HG02852 (cell line): ENCODE results near the gene CIAO1.
"Not testable (repeated sequence)": the region's sequence is repeated elsewhere in the genome, so short reads cannot be mapped to it uniquely, and the experiment has no call there.

Experiments used
- ATAC-seq: cut with Tn5 transposase; IDR thresholded peaks from one replicate; pipeline ENCODE4 v1.9.1; 2021; ENCODE audit warnings: mild to moderate bottlenecking, moderate library complexity; ENCODE audit not compliant: unreplicated experiment

The CIAO1 gene

DNA sequence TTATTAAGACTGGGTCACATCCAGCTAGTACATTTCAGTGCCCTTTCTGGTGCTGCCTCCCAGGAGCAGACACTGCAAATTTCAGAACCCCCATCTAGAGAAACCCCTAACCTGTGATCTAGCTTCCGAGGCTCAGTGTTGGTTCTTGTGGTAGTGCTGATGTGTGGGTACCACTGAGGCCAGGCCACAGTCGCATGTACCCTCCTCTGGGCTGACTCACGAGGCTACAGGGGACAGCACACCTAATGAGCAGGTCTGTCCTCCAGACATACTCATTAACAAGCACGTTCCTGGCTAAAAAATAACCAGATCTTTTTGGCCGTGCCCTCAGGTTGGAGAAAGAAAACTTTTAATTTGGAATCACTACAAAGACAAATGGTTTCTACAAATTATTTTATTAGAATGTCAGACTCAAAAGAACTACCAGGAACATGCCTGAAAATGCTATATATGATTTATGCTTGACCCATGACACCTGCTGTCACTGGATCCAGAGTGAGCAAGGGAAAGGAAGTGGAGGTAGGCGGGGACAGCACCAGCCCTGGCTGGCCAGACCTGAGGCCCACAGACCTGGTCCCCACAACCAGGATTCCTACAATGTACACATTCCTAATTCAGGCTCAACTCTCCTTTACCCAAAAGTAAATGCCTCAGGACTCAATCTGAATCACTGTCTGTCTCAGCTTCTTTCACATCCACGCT, 8.5 kb downstream of the CIAO1 start:
- ATAC-seq: no peak

DNA sequence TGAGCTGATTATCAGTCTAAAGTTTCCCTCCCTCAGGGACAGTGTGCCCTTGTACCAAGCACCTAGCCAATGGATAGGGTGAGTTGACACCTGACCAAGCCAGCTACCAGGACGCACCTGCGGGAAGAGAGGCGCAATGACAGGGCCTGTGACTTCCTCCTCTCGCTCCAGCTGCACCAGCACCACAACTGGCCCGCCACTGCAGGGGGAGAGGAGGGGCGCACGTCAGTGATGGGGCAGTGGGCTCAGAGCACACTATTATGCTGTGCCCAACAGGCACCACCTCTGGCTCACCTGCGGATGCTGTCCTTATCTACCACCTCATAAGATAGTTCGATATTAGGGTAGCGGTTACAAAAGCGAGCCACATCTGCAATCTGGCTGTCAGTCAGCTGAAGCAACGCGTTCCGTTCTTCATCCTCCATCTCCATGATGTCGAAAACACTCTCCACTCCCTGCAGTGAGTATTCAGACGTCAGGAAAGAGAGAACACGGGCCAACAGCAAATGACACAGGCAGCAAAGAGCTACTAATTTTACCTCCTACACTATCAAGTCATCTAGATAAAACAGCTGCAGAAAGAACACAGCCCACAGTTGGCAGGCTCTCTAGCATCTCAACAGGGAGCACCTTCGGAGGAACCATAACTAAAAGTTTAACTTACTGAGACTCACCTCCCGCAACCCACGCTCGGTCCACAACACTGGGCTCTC, 10.9 kb downstream of the CIAO1 start:
- ATAC-seq: no peak

DNA sequence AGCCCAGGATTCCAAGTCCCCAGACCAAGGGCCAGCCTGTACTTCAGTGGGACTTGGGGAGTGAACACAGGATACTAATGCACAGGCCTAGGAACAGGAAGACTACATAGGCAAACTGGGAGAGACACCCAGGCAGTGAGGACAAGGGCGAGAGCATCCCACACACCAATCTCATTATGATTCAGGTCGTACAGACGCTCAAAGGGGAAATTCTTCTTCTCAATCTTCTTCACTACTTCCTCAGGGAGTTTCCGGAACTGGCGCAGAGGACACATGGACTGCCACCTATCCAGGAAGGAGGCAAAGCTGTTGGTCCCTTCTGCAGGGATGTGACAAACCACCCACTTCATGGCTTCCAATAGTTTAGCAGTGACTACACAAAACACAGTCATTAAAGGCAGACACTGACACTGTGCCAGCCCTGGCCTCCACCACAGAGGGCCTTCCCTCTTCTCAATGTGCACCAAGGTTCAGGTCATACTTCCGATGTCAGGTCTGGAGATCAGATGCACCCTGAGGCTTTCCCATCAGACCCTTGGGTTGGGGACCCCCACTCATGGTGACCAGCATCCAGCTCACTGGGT, 21.3 kb downstream of the CIAO1 start:
- ATAC-seq: no peak

DNA sequence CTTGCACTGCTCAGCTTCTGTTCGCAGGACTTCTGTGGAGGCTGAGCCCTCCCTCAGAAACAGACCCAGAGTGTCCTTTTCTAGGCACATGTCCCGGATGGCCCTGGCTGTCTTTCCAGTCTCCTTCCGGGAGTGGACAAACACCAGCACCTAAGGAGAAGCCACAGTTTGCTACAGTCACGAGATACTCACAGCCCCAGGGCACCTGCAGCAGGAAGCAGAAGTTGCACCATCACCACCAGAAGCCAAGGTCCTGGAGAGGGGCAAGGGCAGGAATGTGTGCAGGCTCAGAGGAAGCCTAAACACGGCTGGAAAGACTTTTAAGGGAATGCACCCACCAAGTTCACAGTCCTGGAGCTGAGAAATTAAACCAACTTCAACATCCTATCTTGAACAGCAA, 25.7 kb downstream of the CIAO1 start:
- ATAC-seq: no peak

DNA sequence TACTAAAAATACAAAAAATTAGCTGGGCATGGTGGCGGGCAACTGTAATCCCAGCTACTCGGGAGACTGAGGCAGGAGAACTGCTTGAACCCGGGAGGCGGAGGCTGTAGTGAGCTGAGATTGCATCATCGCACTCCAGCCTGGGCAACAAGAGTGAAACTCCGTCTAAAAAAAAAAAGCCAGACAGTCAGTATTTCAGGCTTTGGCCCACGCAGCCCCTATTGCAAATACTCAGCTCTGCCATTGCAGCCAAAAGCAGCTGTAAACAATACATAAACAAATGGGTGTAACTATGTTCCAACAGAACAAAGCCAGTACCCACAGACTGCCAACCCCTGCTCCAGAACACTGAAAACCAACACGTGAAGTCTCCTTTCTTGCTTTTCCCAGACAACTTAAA, 28.2 kb downstream of the CIAO1 start:
- ATAC-seq: not testable (repeated sequence)

DNA sequence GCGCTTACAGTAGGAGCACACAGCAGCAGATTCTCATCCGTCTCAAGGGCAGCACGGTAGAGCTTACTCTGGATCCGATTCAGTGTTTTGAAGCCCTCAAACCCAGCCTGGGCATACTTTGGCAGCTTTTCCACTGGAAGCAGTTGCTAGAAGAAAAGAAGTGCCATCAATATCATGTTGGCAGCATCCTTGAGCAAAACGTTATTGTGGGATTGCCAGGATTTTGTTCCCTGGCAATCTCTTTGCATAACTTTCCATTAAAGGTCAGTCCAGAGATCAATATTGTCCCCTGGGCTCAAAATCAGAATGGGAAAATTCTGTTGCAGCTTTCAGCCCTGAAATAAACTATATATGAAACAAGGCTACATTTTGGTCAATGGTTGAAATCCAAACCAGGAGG, 30.9 kb downstream of the CIAO1 start:
- ATAC-seq: no peak

DNA sequence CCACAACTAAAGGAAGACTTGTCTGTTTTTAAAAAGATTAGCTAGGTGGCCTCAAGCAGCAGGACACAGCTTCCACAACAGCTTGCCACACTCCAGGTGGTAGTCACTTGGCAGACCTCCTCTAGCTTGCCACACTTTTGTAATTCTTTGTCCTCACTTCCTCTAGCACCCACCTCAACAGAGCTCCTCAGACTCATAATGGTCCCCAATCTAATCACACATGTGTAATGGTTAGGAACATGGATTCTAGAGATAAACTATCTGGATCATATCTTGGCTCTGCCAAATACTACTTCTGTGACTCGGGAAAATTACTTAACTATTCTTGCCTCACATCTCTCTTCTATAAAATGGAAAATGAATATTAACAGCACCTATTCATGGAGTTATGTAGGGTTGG, 35.8 kb downstream of the CIAO1 start:
- ATAC-seq: no peak

DNA sequence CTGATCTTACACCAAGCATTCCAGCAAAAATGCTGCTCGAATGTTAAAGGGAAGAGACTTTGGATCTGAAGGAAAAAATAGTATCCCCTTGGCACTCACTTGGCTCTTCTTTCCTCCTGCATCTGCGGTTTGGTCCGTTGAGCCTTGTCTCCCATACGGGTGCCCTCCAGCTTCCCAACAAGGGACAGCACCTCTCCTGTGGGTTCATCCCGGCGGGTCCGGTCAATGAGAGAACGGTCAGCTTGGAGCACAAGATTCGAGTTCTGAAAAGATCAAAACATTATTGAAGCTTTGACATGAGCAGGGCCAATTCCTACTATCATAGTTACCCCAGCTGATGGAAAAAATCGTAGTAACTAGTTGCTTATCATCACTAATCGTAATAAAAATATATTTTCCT, 38.6 kb downstream of the CIAO1 start:
- ATAC-seq: no peak

DNA sequence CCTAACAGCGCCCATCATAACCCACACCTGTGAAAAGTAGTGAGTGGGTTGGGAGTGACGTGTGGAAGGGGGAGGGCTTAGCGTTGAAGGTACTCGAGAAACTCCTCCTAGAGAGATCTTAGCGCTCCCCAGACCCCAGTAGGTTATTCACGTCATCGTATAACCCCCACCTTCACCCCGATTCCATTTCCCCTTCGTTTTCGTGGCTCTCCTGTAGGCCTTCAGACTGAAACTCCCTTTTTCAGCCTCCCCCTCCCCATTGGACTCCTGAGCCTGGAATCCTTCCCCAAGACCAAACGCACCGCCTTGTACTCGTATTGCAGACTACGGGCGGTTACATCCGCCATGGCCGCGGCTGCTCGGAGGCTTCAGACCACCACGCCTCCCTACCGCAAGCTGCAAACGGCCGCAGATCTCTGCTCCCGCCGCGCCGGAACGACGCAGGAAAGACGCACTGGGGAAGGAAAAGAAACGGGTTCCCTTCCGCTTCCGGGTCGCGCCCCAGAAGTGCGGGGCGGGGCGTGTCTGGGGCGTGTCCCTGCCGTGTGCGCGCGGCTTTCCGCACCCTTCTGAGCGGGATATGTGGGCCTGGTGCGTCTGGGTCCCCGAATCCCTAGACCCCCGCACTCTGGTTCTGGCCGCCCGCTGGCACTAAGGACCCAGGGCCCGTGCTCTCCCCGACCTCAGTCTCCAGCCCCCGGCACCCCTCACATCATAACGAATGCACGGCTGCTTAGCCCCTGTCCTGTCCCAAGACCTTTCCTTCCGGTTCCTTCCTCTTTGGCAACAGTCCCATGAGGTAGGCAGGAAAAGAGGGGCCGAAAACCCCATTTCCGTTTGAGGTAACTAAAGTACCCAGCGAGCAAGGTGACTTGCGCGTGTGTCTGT, 39.3 kb downstream of the CIAO1 start, which contains the start of gene SNRNP200:
SNRNP200 (minus strand) TSS at position 456 of the 888 bp plus-strand sequence; CDS start at position 347, 109 bp downstream.
- peak; percentile 92 for ATAC-seq

DNA sequence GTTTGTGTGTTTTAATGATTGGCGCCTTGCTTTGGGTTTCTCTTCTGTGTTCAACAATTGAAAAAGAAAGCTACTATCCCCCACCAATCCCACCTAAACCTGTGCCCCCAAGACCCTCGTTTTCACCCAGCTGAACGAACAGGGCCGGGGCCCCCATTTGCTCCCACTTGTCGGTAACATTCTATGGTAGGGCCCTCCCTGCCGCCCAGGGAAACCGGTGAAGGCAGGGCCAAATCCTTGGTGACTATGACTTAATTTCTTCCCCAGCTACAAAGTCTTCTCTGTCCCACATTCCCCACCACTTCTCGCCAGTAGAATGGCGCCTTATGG, 39.9 kb downstream of the CIAO1 start:
- ATAC-seq: no peak

DNA sequence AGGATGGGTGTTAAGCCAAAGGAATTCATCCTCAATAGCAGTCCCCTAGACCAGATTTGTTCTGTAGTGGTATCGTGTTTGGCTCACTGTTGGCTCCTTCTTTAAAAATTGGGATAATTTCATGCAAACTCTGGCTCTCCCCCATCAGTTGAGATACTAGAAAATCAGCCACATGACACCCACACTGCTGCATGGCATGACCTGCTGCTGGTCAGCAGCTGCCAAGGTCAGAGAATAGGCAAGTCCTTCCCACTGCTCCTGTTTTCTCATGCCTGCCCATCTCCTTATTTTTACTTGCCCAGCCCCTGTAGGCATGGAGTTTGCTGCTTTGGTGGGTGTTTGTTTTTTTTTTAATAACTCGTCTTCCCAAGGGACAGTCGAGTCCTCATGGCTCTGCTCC, 40.3 kb downstream of the CIAO1 start:
- ATAC-seq: no peak

DNA sequence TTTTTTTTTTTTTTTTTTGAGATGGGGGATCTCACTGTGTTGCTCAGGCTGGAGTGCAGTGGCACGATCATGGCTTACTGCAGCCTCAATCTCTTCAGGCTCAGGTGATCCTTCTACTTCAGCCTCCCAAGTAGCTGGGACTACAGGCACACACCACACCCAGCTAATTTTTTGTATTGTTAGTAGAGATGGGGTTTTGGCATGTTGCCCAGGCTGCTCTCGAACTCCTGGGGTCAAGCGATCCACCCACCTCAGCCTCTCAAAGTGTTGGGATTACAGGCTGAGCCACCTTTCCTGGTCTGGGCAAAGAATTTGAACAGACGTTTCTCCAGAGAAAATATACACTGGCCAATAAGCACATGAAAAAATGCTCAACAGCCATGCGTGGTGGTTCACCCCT, 42.2 kb downstream of the CIAO1 start:
- ATAC-seq: no peak

DNA sequence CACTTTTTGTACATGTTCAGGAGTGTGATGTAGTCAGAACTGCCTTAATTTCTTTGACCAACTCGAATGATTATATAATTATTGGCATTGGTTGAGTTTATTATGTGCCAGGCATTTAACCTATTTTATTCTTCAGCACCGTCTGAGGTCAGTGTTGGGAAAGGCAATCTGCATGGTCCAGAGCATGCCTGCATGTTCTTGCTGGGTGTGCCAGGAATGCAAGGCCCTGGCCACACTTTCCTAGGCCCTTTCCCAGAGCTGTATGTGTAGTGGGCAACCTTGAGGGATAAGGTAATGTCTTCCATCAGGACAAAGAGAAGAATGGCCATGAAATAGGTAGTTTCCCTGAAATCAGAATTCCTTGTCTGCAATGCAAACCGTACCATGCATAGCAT, 49.0 kb downstream of the CIAO1 start:
- ATAC-seq: no peak

DNA sequence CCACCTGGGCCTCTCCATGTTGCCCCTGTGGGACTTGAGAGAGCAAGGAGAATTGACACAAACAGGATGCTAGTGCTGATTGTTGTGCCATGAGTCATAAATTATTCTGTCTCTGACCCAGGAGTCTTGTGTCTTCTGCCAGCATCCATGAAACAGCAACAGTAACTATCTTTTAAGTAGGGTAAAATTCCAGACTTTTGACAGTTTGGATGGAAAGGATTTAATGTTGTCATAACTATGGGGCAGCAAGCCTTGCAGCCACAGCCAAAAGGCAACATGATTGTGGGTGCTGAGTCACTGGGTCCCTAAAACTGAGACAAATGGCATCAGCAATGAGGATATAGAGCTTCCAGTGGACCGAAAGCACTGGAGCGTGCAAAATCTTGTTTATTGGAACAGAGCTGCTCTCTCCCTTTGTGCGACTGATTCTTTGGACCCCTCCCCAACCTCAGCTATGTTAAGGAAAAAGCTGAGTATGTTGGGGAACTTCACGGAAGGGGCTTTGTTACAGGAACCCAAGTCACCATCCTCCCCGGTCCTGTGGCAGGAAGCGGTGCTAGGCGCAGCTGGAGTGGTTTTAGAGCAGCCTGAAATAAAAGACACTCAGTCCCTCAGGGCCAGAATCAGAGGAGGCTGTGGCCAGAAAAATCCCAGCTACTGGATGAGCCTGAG, 49.5 kb downstream of the CIAO1 start:
- no peak for ATAC-seq

DNA sequence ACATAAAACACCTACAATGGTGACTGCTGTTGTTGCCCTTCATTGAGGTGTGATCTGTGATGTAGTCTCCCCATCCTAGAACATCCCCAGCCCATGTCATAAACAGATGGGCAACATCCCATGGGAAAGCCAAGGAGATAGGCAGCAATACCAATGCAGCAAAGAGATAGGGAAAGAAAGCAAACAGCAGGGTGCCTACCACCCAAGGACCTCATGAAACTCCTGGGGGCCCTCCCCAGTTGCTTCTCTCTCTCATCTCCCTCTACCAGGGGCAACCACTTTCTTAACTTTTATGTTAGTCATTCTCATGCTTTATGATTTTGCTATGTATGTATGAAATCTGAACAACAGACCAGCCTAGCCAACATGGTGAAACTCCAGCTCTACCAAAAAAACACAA, 51.0 kb downstream of the CIAO1 start:
- ATAC-seq: no peak

DNA sequence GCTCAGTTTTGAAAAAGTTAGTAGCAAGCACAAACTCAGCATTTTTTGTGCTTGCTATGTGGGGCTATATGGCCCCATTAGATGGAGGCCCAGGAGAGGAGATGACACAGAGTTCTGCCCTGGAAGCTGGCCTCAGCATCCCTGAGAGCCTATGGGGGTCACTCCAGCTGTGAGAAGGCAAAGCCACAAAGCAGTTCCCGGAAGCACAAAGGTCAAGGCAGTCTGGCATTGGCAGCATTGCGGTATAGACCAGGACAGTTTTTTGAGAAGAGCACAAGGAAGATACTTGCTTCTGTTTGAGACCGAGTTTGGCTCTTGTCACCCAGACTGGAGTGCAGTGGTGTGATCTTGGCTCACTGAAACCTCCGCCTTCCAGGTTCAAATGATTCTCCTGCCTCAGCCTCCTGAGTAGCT, 51.6 kb downstream of the CIAO1 start:
- ATAC-seq: no peak

DNA sequence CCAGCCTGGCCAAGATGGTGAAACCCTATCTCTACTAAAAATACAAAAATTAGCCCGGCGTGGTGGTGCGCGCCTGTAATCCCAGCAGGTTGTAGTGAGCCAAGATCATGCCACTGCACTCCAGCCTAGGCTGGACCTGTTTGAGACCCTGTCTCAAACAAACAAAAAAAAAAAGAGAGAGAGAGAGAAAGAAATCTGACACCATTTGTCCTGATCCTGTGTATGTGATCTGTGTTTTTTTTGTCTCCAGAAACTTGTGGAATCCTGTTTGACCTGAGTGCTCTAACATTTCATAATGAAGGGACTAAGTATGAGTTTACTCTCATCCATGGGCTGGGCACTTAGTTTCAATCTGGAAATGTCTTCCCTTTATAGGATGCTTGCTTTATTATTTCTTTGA, 52.7 kb downstream of the CIAO1 start:
- no peak for ATAC-seq

DNA sequence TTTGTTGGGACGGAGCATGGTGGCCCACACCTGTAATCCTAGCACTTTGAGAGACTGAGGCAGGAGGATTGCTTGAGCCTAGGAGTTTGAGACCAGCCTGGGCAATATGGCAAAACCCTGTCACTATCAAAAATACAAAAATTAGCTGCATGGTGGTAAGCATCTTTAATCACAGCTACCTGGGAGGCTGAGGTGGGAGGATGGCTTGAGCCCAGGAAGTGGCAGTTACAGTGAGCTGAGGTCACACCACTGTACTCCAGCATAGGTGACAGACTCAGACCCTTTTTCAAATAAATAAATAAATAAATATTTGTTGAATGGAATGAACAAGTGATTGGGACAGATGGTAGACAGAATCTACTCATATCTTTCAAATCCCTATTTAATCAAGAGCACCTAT, 53.4 kb downstream of the CIAO1 start:
- ATAC-seq: no peak

DNA sequence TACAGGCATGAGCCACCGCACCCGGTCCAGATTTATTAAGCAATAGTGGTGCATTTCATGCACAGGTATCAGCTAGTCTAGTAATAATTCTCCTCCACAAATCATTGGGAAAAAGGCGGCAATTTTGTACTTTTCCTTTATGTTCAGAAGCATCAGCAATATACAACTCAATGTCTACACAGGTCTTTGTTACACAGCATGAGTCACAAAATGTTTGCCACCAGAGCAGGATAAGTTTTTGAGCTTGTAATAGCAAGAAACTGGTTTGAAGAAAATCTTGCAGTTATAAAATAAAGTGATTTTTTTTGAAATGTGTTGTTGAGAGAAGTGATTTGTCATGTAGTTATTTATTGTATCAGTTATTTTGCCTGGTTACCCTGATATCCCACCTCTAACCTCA, 54.3 kb downstream of the CIAO1 start:
- ATAC-seq: no peak

DNA sequence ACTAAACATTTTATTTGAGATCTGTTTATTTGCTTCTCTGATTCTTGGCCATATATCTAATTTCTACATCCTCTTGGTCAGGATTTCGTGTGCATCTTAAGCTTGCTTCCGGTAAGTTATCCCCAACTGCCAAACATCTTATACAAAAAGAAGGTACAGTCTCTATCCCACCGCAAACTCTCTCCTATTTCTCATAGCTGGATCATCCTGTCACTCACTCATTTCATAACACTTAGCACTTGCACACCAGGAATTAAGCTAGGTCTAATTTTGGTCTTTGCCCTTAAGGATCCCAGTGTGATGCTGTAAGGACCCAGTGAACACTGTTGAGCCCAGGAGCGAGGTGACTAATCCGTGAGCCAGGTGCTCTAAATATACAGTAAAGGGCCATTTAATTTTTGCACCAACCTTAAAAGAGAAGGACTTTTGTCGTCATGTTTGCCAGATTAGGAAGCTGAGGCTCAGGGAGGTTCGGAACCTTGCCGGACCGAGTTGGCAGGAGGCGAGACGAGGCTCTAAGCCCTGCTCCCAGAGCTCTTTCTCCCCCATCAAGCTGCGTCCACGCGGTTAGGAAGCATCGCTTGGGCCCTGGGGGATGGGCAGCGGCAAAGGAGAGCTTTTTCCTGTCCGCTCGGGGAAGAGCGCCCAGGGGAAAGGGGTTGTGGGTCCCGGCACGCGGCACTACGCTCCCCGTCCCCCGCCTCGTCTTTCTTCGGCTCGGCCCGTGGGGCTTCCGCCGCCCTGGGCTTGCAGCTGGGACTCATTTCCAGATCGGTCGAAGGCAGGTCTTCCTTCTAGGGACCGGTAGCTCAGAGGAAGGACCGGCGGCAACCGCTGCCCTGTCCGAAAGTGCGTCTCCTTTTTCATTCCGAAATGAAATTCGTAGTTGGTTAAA, 55.0 kb downstream of the CIAO1 start:
- ATAC-seq: peak; percentile 26
